A549 (cell line): ENCODE results near the gene KMT2C. TPM values are rescaled to one million over a fixed set of nuclear protein-coding genes. Genes with fewer than 3 reads are reported as not detected.

Experiments
- ATAC-seq, 2 experiments: fragments of 200-7000 bp in 1 of 2; fragments of >200 bp in 1 of 2; cut with Nextera tagmentation in 1 of 2; cut with Tn5 transposase in 1 of 2; 3 replicates each; pipeline versions ENCODE4 v1.8.0 to v1.9.1; 2018 to 2020; ENCODE audit warnings: mild to moderate bottlenecking in 1 of 2, moderate library complexity in 1 of 2
- CTCF ChIA-PET: fragments of 300-600 bp; sonication (Branson Sonifier 250); formaldehyde crosslinking; extraction: SDS; loops from one replicate; lab custom pipeline; 2021; ENCODE audit warnings: antibody characterized with exemption, inconsistent platforms; lab: Yijun Ruan, JAX
- POLR2A ChIA-PET: fragments of 350-600 bp; formaldehyde crosslinking; extraction: SDS; loops from one replicate; lab custom pipeline; 2021; ENCODE audit warnings: antibody characterized with exemption, inconsistent platforms; lab: Yijun Ruan, JAX
- DNase-seq, 2 experiments: peaks; one replicate each; pipeline versions ENCODE4 v3.0.0 to v3.0.0-alpha.2; 2011 to 2016; ENCODE audit warnings: low read depth in 1 of 2, low spot score in 1 of 2
- FAIRE-seq: peaks from 2 replicates; lab custom pipeline; 2011; peaks lifted over from hg19 to GRCh38; lab: Jason Lieb, UNC
- H3K27ac ChIP-seq, 2 experiments: fragments of >200 bp; sonication (Bioruptor Twin); formaldehyde crosslinking; 3 replicates each; pipeline ENCODE4 v1.5.1; 2016 to 2017
- H3K4me1 ChIP-seq: fragments of >200 bp; sonication (Bioruptor Twin); formaldehyde crosslinking; 3 replicates; pipeline ENCODE4 v1.6.1; 2016
- H3K4me2 ChIP-seq: fragments of >200 bp; sonication (Bioruptor Twin); formaldehyde crosslinking; 3 replicates; pipeline ENCODE4 v1.6.1; 2016
- H3K4me3 ChIP-seq: fragments of >200 bp; sonication (Bioruptor Twin); formaldehyde crosslinking; 3 replicates; pipeline ENCODE4 v1.5.1; 2016
- H3K9me3 ChIP-seq: fragments of >200 bp; sonication (Bioruptor Twin); formaldehyde crosslinking; 3 replicates; pipeline ENCODE4 v1.6.1; 2016
- ATOH8 ChIP-seq: fragments of 250-450 bp; sonication (Bioruptor Pico); IDR thresholded peaks from 2 replicates; pipeline ENCODE4 v1.5.0; 2020; ENCODE audit warnings: low read depth, mild to moderate bottlenecking, moderate library complexity
- CEBPB ChIP-seq, 2 experiments: fragments of >200 bp in 1 of 2; sonication (Bioruptor Twin) in 1 of 2; formaldehyde crosslinking in 1 of 2; IDR thresholded peaks; 2 replicates each; pipeline ENCODE4 v1.6.1; 2012 to 2016
- EP300 ChIP-seq, 2 experiments: fragments of >200 bp; sonication (Bioruptor Twin); formaldehyde crosslinking; IDR thresholded peaks; 2 replicates in 1 of 2; 3 replicates in 1 of 2; pipeline ENCODE4 v1.6.1; 2016 to 2017
- ESRRA ChIP-seq: fragments of 150-350 bp; IDR thresholded peaks from 2 replicates; pipeline ENCODE4 v1.6.1; 2014; ENCODE audit warnings: mild to moderate bottlenecking, low read length, borderline replicate concordance
- HDAC2 ChIP-seq: fragments of 200-600 bp; sonication (generic); IDR thresholded peaks from 2 replicates; pipeline ENCODE4 v1.6.1; 2016
- HMGXB4 ChIP-seq: fragments of 250-450 bp; sonication (Bioruptor Pico); IDR thresholded peaks from 2 replicates; pipeline ENCODE4 v1.5.0; 2021; ENCODE audit warnings: mild to moderate bottlenecking, moderate library complexity, borderline replicate concordance
- HOXA7 ChIP-seq: fragments of 250-450 bp; sonication (Bioruptor Pico); IDR thresholded peaks from 2 replicates; pipeline ENCODE4 v1.5.0; 2020; ENCODE audit warnings: mild to moderate bottlenecking, moderate library complexity
- PHF8 ChIP-seq: fragments of 200-600 bp; sonication (generic); IDR thresholded peaks from 2 replicates; pipeline ENCODE4 v1.6.1; 2016; ENCODE audit warnings: low read depth, mild to moderate bottlenecking, antibody characterized with exemption, moderate library complexity, borderline replicate concordance
- POLR2A ChIP-seq: IDR thresholded peaks from 2 replicates; pipeline ENCODE4 v1.6.1; 2012; ENCODE audit warnings: mild to moderate bottlenecking, low read length
- RAD21 ChIP-seq, 2 experiments: fragments of >200 bp in 1 of 2; sonication (Bioruptor Twin) in 1 of 2; formaldehyde crosslinking in 1 of 2; IDR thresholded peaks in 1 of 2; conservative IDR thresholded peaks in 1 of 2; 2 replicates in 1 of 2; 3 replicates in 1 of 2; pipeline ENCODE4 v1.6.1; 2012 to 2018; ENCODE audit warnings: inconsistent platforms in 1 of 2
- REST ChIP-seq: fragments of 200-600 bp; sonication (generic); IDR thresholded peaks from 2 replicates; pipeline ENCODE4 v1.6.1; 2016; ENCODE audit warnings: antibody characterized with exemption, mild to moderate bottlenecking, moderate library complexity
- ZFP36 ChIP-seq: fragments of 450-650 bp; IDR thresholded peaks from 2 replicates; pipeline ENCODE4 v1.6.1; 2014; ENCODE audit warnings: borderline replicate concordance; ENCODE audit not compliant: partially characterized antibody
- ZNF302 ChIP-seq: fragments of 250-450 bp; sonication (Bioruptor Pico); IDR thresholded peaks from 2 replicates; pipeline ENCODE4 v1.9.0; 2021; ENCODE audit warnings: inconsistent platforms, mild to moderate bottlenecking, moderate library complexity
- WGBS: methylation state at CpG from one replicate; pipeline ENCODE4 v1.1.6; 2017; ENCODE audit errors: missing lambda C conversion rate; 5-methylcytosine and 5-hydroxymethylcytosine counted together
- polyA minus RNA-seq: library from RNA; depleted of rRNA, polyadenylated mRNA; stranded (reverse); fragments of >200 nt; gene quantifications from 2 replicates; pipeline ENCODE4 v1.2.3, GENCODE V29; 2011; rRNA and poly(A)+ RNA removed
- polyA plus RNA-seq, 4 experiments: library from polyadenylated mRNA; depleted of rRNA in 3 of 4; stranded (reverse); fragments of >200 nt; fragmentation: RNase III in 1 of 4; extraction: RNeasy Plus Mini Kit Qiagen cat#74134 plus additional on column Dnase treatment in 1 of 4; gene quantifications; 2 replicates in 3 of 4; 3 replicates in 1 of 4; pipeline ENCODE4 v1.2.3, GENCODE V29; 2011 to 2017

The KMT2C gene
- 13.1 and 17.7 TPM in 2 replicates for polyA plus RNA-seq (2011; rRNA removed)
- polyA plus RNA-seq (2012; cell fraction: cytosol; rRNA removed) = 3.4 and 3.9 TPM in 2 replicates
- polyA plus RNA-seq (2012; cell fraction: nucleus; rRNA removed) = 5.8 and 9.5 TPM in 2 replicates
- 4.2 to 4.5 TPM (median 4.5 TPM) in 3 replicates for polyA plus RNA-seq (2017; fragmentation: RNase III; extraction: RNeasy Plus Mini Kit Qiagen cat#74134 plus additional on column Dnase treatment)
- polyA minus RNA-seq = 47.6 and 50.4 TPM in 2 replicates

- H3K4me3 ChIP-seq = peak within 1 kb of the TSS; percentile 96
- no peaks in the 10 kb centered on the region for H3K9me3 ChIP-seq
- FAIRE-seq (no peak), ATAC-seq (peak; percentile 23 to 43), DNase-seq (peak in 1 of 2 experiments; percentile 55)
- no CpG with 5 or more reads among the region's 107 CpGs for WGBS
- peak within 1 kb of the TSS; percentile 94 to 98 for H3K27ac ChIP-seq
- peak within 1 kb of the TSS; percentile 86 for H3K4me2 ChIP-seq
- TF ChIP-seq POLR2A = peak; percentile 40
- TF ChIP-seq ZFP36 = no peak
- peaks cover 26% of the 10 kb centered on the region for H3K4me1 ChIP-seq
- POLR2A ChIA-PET = interaction anchor here (0.7 kb wide), 1 partner anchor 94 kb away, joined by 3 read pairs; no protein-coding TSS in a partner anchor
- CTCF ChIA-PET = interaction anchor here (2.4 kb wide), 1 partner anchor 94 kb away, joined by 8 read pairs; no protein-coding TSS in a partner anchor
These were observed at the start of gene KMT2C for GRCh38 chr7:152435384-152436110. KMT2C (minus strand) TSS chr7:152436003; CDS start chr7:152435786, 217 bp downstream.

GRCh38 chr7:152481082-152481481 is 45.3 kb upstream of the KMT2C start:
- no peak for ATAC-seq
- TF ChIP-seq EP300 (IDR thresholded peaks at IDR 0.05) (no peak), HMGXB4 (CRISPR knock-in tag) (no peak), ATOH8 (no peak), PHF8 (no peak), POLR2A (no peak), ZNF302 (CRISPR knock-in tag) (no peak), CEBPB (IDR thresholded peaks at IDR 0.05) (no peak), HOXA7 (CRISPR knock-in tag) (no peak)
- 89% methylated on average over 4 of the region's 4 CpGs for WGBS
- H3K4me2 ChIP-seq = no peak overlapping the region
- ChIA-PET POLR2A (no interaction called here), CTCF (no interaction called here)
- no peak for DNase-seq
- no peak overlapping the region for H3K4me3 ChIP-seq
- H3K4me1 ChIP-seq = no peaks in the 10 kb centered on the region
- no peak overlapping the region for H3K27ac ChIP-seq
- no peaks in the 10 kb centered on the region for H3K9me3 ChIP-seq
- FAIRE-seq = no peak

- H3K4me2 ChIP-seq = no peak overlapping the region
- DNase-seq (no peak), ATAC-seq (no peak), FAIRE-seq (no peak)
- H3K27ac ChIP-seq = no peak overlapping the region
- no peak for TF ChIP-seq REST
- no peak for TF ChIP-seq HDAC2
- TF ChIP-seq ESRRA = no peak
- no peak for TF ChIP-seq ATOH8
- no peak for TF ChIP-seq RAD21 (conservative IDR thresholded peaks at IDR 0.05 in 1 of 2, IDR thresholded peaks at IDR 0.05 in 1 of 2)
- POLR2A ChIA-PET = no interaction called here
- H3K4me3 ChIP-seq = no peak overlapping the region
- WGBS = 78% methylated on average over 4 of the region's 4 CpGs
- no peaks in the 10 kb centered on the region for H3K4me1 ChIP-seq
- H3K9me3 ChIP-seq = no peaks in the 10 kb centered on the region
- CTCF ChIA-PET = no interaction called here
These were observed 44.9 kb upstream of the KMT2C start for GRCh38 chr7:152480664-152481063.
